Testis (tissue), 3 donors: ENCODE measurements around the gene MAST4. TPM values are rescaled to one million over a fixed set of nuclear protein-coding genes. Genes with fewer than 3 reads are reported as not detected.

Experiments used
- DNase-seq: peaks from one replicate; pipeline ENCODE4 v3.0.0-alpha.2; 2019
- H3K27ac ChIP-seq, 2 donors: fragments of 200-600 bp; sonication (generic); one replicate each; pipeline ENCODE4 v1.5.1; 2019
- H3K27me3 ChIP-seq: fragments of 200-600 bp; sonication (generic); one replicate; pipeline ENCODE4 v1.5.1; 2019
- H3K36me3 ChIP-seq: fragments of 200-600 bp; sonication (generic); one replicate; pipeline ENCODE4 v1.5.1; 2017; ENCODE audit warnings: low read depth; ENCODE audit errors: missing control alignments
- H3K4me1 ChIP-seq: fragments of 200-600 bp; sonication (generic); one replicate; pipeline ENCODE4 v1.5.1; 2019
- H3K4me3 ChIP-seq, 2 donors: fragments of 200-600 bp; sonication (generic); one replicate each; pipeline ENCODE4 v1.5.1; 2017 to 2019
- H3K9me3 ChIP-seq: fragments of 200-600 bp; sonication (generic); one replicate; pipeline ENCODE4 v1.5.1; 2017
- CTCF ChIP-seq, 3 experiments: fragments of 450-650 bp in 2 of 3; fragments of 200-600 bp in 1 of 3; sonication (generic) in 1 of 3; IDR thresholded peaks; one replicate each; pipeline ENCODE4 v1.5.1; 2016 to 2019; ENCODE audit warnings: antibody characterized with exemption in 3 of 3, mild to moderate bottlenecking in 2 of 3, moderate library complexity in 1 of 3
- POLR2A ChIP-seq: fragments of 450-650 bp; IDR thresholded peaks from one replicate; pipeline ENCODE4 v1.6.1; 2017; ENCODE audit warnings: antibody characterized with exemption, mild to moderate bottlenecking, moderate library complexity
- WGBS, 2 donors: methylation state at CpG; one replicate each; pipeline ENCODE4 v1.1.5; 2018; 5-methylcytosine and 5-hydroxymethylcytosine counted together
- intact Hi-C: fragments of 100-400 bp; cut with DNase I; formaldehyde crosslinking; loops from one replicate; pipeline ENCODE4 v1.15.1; 2023; ENCODE audit warnings: low total_unique reads
- polyA plus RNA-seq: library from polyadenylated mRNA; stranded (reverse); fragments of 350-450 nt; fragmentation: Illumina TruSeq; extraction: RNeasy Lipid Tissue Mini Kit (QIAGEN cat#74804); gene quantifications from one replicate; pipeline ENCODE4 v1.2.3, GENCODE V29; 2014; ENCODE audit warnings: low read depth, low replicate concordance; ENCODE audit not compliant: insufficient read depth
- total RNA-seq, 2 donors: library from RNA; depleted of rRNA; stranded (reverse); fragments of >200 nt; gene quantifications; one replicate each; pipeline ENCODE4 v1.2.3, GENCODE V29; 2016

The MAST4 gene
- total and polyA plus RNA-seq, 3 donors from 2014 or later = 27.2 to 56.4 (median 51.4) TPM

- intact Hi-C loops = no loop called here
- Histone ChIP-seq H3K36me3 (no peaks in the 10 kb centered on the region), H3K27ac (no peak overlapping the region), H3K9me3 (no peaks in the 10 kb centered on the region), H3K4me3 (no peak overlapping the region), H3K27me3 (no peaks in the 10 kb centered on the region), H3K4me1 (peaks cover 8% of the 10 kb centered on the region)
- 74 to 86% methylated on average over 19 to 33 of the region's 33 CpGs for WGBS, 2 donors
- no peak for DNase-seq
- no peak for TF ChIP-seq POLR2A
- no peak for TF ChIP-seq CTCF (IDR thresholded peaks at IDR 0.05)
Measured at GRCh38 chr5:67163863-67164595, 567.8 kb downstream of the MAST4 start.

- H3K36me3 ChIP-seq = no peaks in the 10 kb centered on the region
- TF ChIP-seq CTCF (IDR thresholded peaks at IDR 0.05) = no peak
- no peak overlapping the region for H3K4me3 ChIP-seq
- no peak for DNase-seq
- no peaks in the 10 kb centered on the region for H3K9me3 ChIP-seq
- H3K4me1 ChIP-seq = peaks cover 8% of the 10 kb centered on the region
- no peak overlapping the region for H3K27ac ChIP-seq
- 83 to 88% methylated on average over 10 to 17 of the region's 17 CpGs for WGBS, 2 donors
- intact Hi-C loops = no loop called here
- no peaks in the 10 kb centered on the region for H3K27me3 ChIP-seq
Measured at GRCh38 chr5:67164856-67165525, 568.8 kb downstream of the MAST4 start.

- 16 to 31% methylated on average over 24 to 34 of the region's 36 CpGs for WGBS, 2 donors
- intact Hi-C loops = no loop called here
- H3K27me3 ChIP-seq = no peaks in the 10 kb centered on the region
- peak overlapping the region; percentile 79 to 90 for H3K27ac ChIP-seq
- DNase-seq = peak; percentile 91
- peaks cover 8% of the 10 kb centered on the region for H3K4me1 ChIP-seq
- no peaks in the 10 kb centered on the region for H3K9me3 ChIP-seq
- no peaks in the 10 kb centered on the region for H3K36me3 ChIP-seq
- TF ChIP-seq POLR2A = no peak
- TF ChIP-seq CTCF (IDR thresholded peaks at IDR 0.05) = peak; percentile 57 to 80 (median 72)
- peak overlapping the region; percentile 35 to 40 for H3K4me3 ChIP-seq
Measured at GRCh38 chr5:67165526-67166459, 569.6 kb downstream of the MAST4 start.

- H3K27me3 ChIP-seq = no peaks in the 10 kb centered on the region
- H3K27ac ChIP-seq = peak overlapping the region; percentile 79 to 90
- no peaks in the 10 kb centered on the region for H3K36me3 ChIP-seq
- peaks cover 8% of the 10 kb centered on the region for H3K4me1 ChIP-seq
- DNase-seq = peak; percentile 46
- 36 to 44% methylated on average over 13 to 28 of the region's 31 CpGs for WGBS, 2 donors
- peak overlapping the region; percentile 35 to 40 for H3K4me3 ChIP-seq
- intact Hi-C loops = no loop called here
- H3K9me3 ChIP-seq = no peaks in the 10 kb centered on the region
- TF ChIP-seq CTCF (IDR thresholded peaks at IDR 0.05) (no peak), POLR2A (no peak)
Measured at GRCh38 chr5:67166460-67167285, 570.5 kb downstream of the MAST4 start.
